ENCODE measurements around the gene PSMA5.

- TF ChIP-seq CTCF (IDR thresholded peaks at IDR 0.05), result no peak
- no peak for TF ChIP-seq POLR2A (IDR thresholded peaks at IDR 0.05)
Measured at GRCh38 chr1:109370712-109371340, 55.4 kb downstream of the PSMA5 start.
